Panc1 (cell line): ENCODE measurements around the gene TBCC.

Experiments used
- POLR2AphosphoS5 ChIP-seq: IDR thresholded peaks from 2 replicates; pipeline ENCODE4 v1.6.1; 2012; ENCODE audit warnings: mild to moderate bottlenecking, low read depth, low read length, moderate library complexity
- SIN3A ChIP-seq: IDR thresholded peaks from 2 replicates; pipeline ENCODE4 v1.6.1; 2012; ENCODE audit warnings: low read depth, mild to moderate bottlenecking, low read length, moderate library complexity, borderline replicate concordance; ENCODE audit not compliant: insufficient read depth
- TCF7L2 ChIP-seq: IDR thresholded peaks from 2 replicates; pipeline ENCODE4 v1.6.1; 2011; ENCODE audit warnings: mild to moderate bottlenecking, low read depth, low read length, inconsistent platforms
- TF ChIP-seq, protein P1 (sequence below): fragments of 450-650 bp; IDR thresholded peaks from 2 replicates; pipeline ENCODE4 v1.5.1; 2017; ENCODE audit warnings: mild to moderate bottlenecking
- TF ChIP-seq, protein P2 (sequence below), 2 experiments: IDR thresholded peaks; 2 replicates each; pipeline ENCODE4 v1.6.1; 2011 to 2012; ENCODE audit warnings: low read depth in 2 of 2, control low read depth in 1 of 2, low read length in 1 of 2, mild to moderate bottlenecking in 1 of 2, moderate library complexity in 1 of 2; ENCODE audit not compliant: insufficient read depth in 1 of 2

DNA sequence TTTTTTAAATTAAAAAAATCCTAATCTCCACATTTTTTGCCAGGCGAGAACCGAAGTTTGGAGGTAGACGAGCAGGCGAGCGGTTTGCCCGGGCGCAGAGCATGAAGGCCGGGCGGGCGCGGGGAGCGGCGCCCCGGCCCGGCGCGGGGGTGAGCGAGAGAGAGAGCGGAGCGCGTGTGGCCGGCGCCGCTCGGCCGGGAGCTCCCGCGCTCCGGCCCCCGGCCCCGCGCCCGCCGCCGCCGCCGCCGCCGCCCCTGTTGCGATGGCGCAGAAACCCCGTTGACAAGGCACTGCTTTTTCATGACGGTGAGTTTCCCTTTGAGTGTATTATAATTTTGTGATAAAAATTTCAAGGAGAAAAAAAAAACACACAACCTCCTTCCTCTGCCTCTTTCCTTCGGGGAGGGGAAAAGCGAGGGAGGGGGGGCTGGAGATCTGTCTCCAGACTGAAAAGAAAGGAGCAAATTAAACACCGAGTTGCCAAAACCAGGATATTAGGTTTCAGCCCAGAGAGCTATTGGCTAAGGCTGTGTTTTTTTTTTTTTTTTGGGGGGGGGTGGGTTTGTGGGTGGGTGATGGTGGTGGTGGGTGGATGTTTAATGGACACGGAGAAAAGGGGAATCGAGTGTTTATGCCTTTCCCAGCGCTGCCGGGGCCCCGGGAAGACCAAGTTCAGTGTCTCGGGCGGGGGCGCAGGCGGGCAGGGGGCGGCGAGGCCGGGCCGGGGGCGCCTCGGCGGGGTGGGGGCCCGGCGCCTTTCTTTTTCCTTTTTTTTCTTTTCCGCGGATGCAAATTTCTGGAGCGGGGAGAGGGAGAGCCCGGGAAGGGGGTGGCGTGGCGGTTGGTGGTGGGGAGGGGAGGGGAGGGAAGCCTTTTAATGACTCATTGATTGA lies 36.1 kb upstream of the TBCC start, which contains the start of gene BICRAL:
- TF ChIP-seq, protein P1, sequence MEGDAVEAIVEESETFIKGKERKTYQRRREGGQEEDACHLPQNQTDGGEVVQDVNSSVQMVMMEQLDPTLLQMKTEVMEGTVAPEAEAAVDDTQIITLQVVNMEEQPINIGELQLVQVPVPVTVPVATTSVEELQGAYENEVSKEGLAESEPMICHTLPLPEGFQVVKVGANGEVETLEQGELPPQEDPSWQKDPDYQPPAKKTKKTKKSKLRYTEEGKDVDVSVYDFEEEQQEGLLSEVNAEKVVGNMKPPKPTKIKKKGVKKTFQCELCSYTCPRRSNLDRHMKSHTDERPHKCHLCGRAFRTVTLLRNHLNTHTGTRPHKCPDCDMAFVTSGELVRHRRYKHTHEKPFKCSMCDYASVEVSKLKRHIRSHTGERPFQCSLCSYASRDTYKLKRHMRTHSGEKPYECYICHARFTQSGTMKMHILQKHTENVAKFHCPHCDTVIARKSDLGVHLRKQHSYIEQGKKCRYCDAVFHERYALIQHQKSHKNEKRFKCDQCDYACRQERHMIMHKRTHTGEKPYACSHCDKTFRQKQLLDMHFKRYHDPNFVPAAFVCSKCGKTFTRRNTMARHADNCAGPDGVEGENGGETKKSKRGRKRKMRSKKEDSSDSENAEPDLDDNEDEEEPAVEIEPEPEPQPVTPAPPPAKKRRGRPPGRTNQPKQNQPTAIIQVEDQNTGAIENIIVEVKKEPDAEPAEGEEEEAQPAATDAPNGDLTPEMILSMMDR: no peak
- TF ChIP-seq TCF7L2 (no peak), POLR2AphosphoS5 (peak; percentile 39; the same call in 1 of the 2 replicates), SIN3A (no peak)
- TF ChIP-seq, protein P2, sequence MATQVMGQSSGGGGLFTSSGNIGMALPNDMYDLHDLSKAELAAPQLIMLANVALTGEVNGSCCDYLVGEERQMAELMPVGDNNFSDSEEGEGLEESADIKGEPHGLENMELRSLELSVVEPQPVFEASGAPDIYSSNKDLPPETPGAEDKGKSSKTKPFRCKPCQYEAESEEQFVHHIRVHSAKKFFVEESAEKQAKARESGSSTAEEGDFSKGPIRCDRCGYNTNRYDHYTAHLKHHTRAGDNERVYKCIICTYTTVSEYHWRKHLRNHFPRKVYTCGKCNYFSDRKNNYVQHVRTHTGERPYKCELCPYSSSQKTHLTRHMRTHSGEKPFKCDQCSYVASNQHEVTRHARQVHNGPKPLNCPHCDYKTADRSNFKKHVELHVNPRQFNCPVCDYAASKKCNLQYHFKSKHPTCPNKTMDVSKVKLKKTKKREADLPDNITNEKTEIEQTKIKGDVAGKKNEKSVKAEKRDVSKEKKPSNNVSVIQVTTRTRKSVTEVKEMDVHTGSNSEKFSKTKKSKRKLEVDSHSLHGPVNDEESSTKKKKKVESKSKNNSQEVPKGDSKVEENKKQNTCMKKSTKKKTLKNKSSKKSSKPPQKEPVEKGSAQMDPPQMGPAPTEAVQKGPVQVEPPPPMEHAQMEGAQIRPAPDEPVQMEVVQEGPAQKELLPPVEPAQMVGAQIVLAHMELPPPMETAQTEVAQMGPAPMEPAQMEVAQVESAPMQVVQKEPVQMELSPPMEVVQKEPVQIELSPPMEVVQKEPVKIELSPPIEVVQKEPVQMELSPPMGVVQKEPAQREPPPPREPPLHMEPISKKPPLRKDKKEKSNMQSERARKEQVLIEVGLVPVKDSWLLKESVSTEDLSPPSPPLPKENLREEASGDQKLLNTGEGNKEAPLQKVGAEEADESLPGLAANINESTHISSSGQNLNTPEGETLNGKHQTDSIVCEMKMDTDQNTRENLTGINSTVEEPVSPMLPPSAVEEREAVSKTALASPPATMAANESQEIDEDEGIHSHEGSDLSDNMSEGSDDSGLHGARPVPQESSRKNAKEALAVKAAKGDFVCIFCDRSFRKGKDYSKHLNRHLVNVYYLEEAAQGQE (IDR thresholded peaks at IDR 0.05; ENCODE audit: insufficient read depth in 1 of 2, low read depth in 2 of 2, low read length in 1 of 2): no peak
